HCT116 (cell line): ENCODE measurements around the gene FCHO1. TPM values are rescaled to one million over a fixed set of nuclear protein-coding genes. Genes with fewer than 3 reads are reported as not detected.

ENCODE experiments used
- ATAC-seq: fragments of 200-7000 bp; cut with Tn5 transposase; 2 replicates; pipeline ENCODE4 v1.9.1; 2020; ENCODE audit warnings: mild to moderate bottlenecking, moderate library complexity
- BruUV-seq: library from RNA; stranded (reverse); fragments of 400-500 nt; replicated peaks from 2 replicates; lab custom pipeline; 2021; lab: Mats Ljungman, UMichigan
- CTCF ChIA-PET: fragments of 300-600 bp; sonication (Branson Sonifier 250); formaldehyde crosslinking; loops from one replicate; lab custom pipeline; 2021; ENCODE audit warnings: antibody characterized with exemption; lab: Charles Lee
- POLR2A ChIA-PET: fragments of 300-600, 350-600 bp; sonication (Branson Sonifier 250); formaldehyde crosslinking; loops from one replicate; lab custom pipeline; 2021; ENCODE audit warnings: antibody characterized with exemption; lab: Charles Lee
- RAD21 ChIA-PET, 2 experiments: fragments of 300-600 bp; sonication (Branson Sonifier 250); formaldehyde crosslinking; loops; one replicate each; lab custom pipeline; 2023; ENCODE audit warnings: low total read pairs in 2 of 2; ENCODE audit not compliant: uncharacterized antibody in 2 of 2, unreplicated experiment in 2 of 2, low non-redundant PET in 1 of 2; lab: Charles Lee
- DNase-seq: peaks from one replicate; pipeline ENCODE4 v3.0.0-alpha.2; 2010; ENCODE audit warnings: low read depth, low spot score
- H2AFZ ChIP-seq: fragments of 200-600 bp; shearing (Covaris generic), sonication (generic); 2 replicates; pipeline ENCODE4 v1.6.1; 2017; ENCODE audit warnings: low read depth, mixed run types, mixed read lengths, antibody characterized with exemption, low read length; ENCODE audit not compliant: poor library complexity, severe bottlenecking
- H3K27ac ChIP-seq: 2 replicates; pipeline ENCODE4 v1.5.1; 2012; ENCODE audit warnings: low read depth, low read length
- H3K27me3 ChIP-seq: fragments of 200-600 bp; sonication (generic); 2 replicates; pipeline ENCODE4 v1.6.1; 2016; ENCODE audit warnings: mixed run types, low read length, mixed read lengths; ENCODE audit not compliant: insufficient read depth
- H3K36me3 ChIP-seq, 2 experiments: fragments of 200-500 bp in 1 of 2; fragments of 200-600 bp in 1 of 2; sonication (Bioruptor generic) in 1 of 2; sonication (generic) in 1 of 2; 2 replicates each; pipeline versions ENCODE4 v1.5.1 to v1.6.1; 2014 to 2016; ENCODE audit warnings: low read length in 2 of 2, inconsistent platforms in 1 of 2, mixed read lengths in 1 of 2, mixed run types in 1 of 2; ENCODE audit not compliant: insufficient read depth in 2 of 2, control insufficient read depth in 1 of 2
- H3K4me1 ChIP-seq, 2 experiments: fragments of 200-600 bp in 1 of 2; sonication (generic) in 1 of 2; 2 replicates each; pipeline versions ENCODE4 v1.5.1 to v1.6.1; 2012 to 2017; ENCODE audit warnings: low read length in 2 of 2, inconsistent platforms in 1 of 2, mild to moderate bottlenecking in 1 of 2, mixed read lengths in 1 of 2, mixed run types in 1 of 2, moderate library complexity in 1 of 2; ENCODE audit not compliant: insufficient read depth in 2 of 2, control insufficient read depth in 1 of 2
- H3K4me2 ChIP-seq: fragments of 200-600 bp; sonication (generic); 2 replicates; pipeline ENCODE4 v1.6.1; 2017; ENCODE audit warnings: mixed run types, low read length, mixed read lengths
- H3K4me3 ChIP-seq, 2 experiments: fragments of 200-600 bp in 1 of 2; sonication (generic) in 1 of 2; replicated peaks in 1 of 2; 2 replicates each; pipeline ENCODE4 v1.5.1; 2011 to 2016; ENCODE audit warnings: low read length in 2 of 2, control low read depth in 1 of 2, low read depth in 1 of 2, mild to moderate bottlenecking in 1 of 2, mixed read lengths in 1 of 2, mixed run types in 1 of 2
- H3K79me2 ChIP-seq: fragments of 200-600 bp; sonication (generic); 2 replicates; pipeline ENCODE4 v1.6.1; 2017; ENCODE audit warnings: mild to moderate bottlenecking, mixed run types, low read length, moderate library complexity, mixed read lengths; ENCODE audit not compliant: insufficient read depth
- H3K9ac ChIP-seq: fragments of 200-600 bp; sonication (generic); 2 replicates; pipeline ENCODE4 v1.6.1; 2016; ENCODE audit warnings: low read length, mixed read lengths
- H3K9me2 ChIP-seq: fragments of 200-600 bp; sonication (generic), shearing (Covaris generic); 2 replicates; pipeline ENCODE4 v1.6.1; 2017; ENCODE audit warnings: mixed run types, mild to moderate bottlenecking, moderate library complexity; ENCODE audit not compliant: insufficient read depth
- H3K9me3 ChIP-seq, 2 experiments: fragments of 200-500 bp in 1 of 2; fragments of 200-600 bp in 1 of 2; sonication (Bioruptor generic) in 1 of 2; sonication (generic) in 1 of 2; 2 replicates each; pipeline ENCODE4 v1.6.1; 2014 to 2017; ENCODE audit warnings: low read length in 2 of 2, mixed read lengths in 2 of 2, inconsistent platforms in 1 of 2, low read depth in 1 of 2, mild to moderate bottlenecking in 1 of 2, mixed run types in 1 of 2, moderate library complexity in 1 of 2; ENCODE audit not compliant: control insufficient read depth in 1 of 2, insufficient read depth in 1 of 2
- H4K20me1 ChIP-seq: fragments of 200-600 bp; sonication (generic), shearing (Covaris generic); 2 replicates; pipeline ENCODE4 v1.6.1; 2017; ENCODE audit warnings: mixed run types, mild to moderate bottlenecking, moderate library complexity; ENCODE audit not compliant: insufficient read depth
- CEBPB ChIP-seq: IDR thresholded peaks from 2 replicates; pipeline ENCODE4 v1.6.1; 2012; ENCODE audit warnings: low read depth
- CTCF ChIP-seq, 3 experiments: fragments of 200-600 bp in 1 of 3; sonication (generic) in 1 of 3; IDR thresholded peaks in 2 of 3; conservative IDR thresholded peaks in 1 of 3; 2 replicates each; pipeline ENCODE4 v1.5.1; 2012 to 2017; ENCODE audit warnings: low read depth in 2 of 3, low read length in 2 of 3, antibody characterized with exemption in 1 of 3, borderline replicate concordance in 1 of 3, control low read depth in 1 of 3, mild to moderate bottlenecking in 1 of 3, mixed read lengths in 1 of 3, mixed run types in 1 of 3, moderate library complexity in 1 of 3; ENCODE audit not compliant: insufficient read depth in 1 of 3
- EGR1 ChIP-seq: IDR thresholded peaks from 2 replicates; pipeline ENCODE4 v1.6.1; 2012; ENCODE audit warnings: low read depth
- JUND ChIP-seq: IDR thresholded peaks from 2 replicates; pipeline ENCODE4 v1.6.1; 2012
- POLR2AphosphoS5 ChIP-seq: IDR thresholded peaks from 2 replicates; pipeline ENCODE4 v1.6.1; 2011; ENCODE audit warnings: mild to moderate bottlenecking, low read depth, low read length, moderate library complexity
- RAD21 ChIP-seq: IDR thresholded peaks from 2 replicates; pipeline ENCODE4 v1.6.1; 2012; ENCODE audit warnings: low read depth, mild to moderate bottlenecking
- SIN3A ChIP-seq: IDR thresholded peaks from 2 replicates; pipeline ENCODE4 v1.6.1; 2012; ENCODE audit warnings: low read depth
- SP1 ChIP-seq: IDR thresholded peaks from 2 replicates; pipeline ENCODE4 v1.6.1; 2012; ENCODE audit warnings: low read depth
- SRF ChIP-seq: IDR thresholded peaks from 2 replicates; pipeline ENCODE4 v1.6.1; 2012; ENCODE audit warnings: low read depth
- ZBTB33 ChIP-seq: IDR thresholded peaks from 2 replicates; pipeline ENCODE4 v1.6.1; 2011; ENCODE audit warnings: mild to moderate bottlenecking, low read length, moderate library complexity; ENCODE audit not compliant: insufficient replicate concordance; ENCODE audit errors: extremely low read depth
- ZNF274 ChIP-seq: fragments of 200-500 bp; sonication (Bioruptor generic); IDR thresholded peaks from 2 replicates; pipeline ENCODE4 v1.6.1; 2014; ENCODE audit warnings: mild to moderate bottlenecking, low read depth, low read length, inconsistent platforms
- intact Hi-C: fragments of 100-400 bp; cut with micrococcal nuclease; formaldehyde crosslinking; loops from 2 replicates; pipeline ENCODE4 v1.10.0; 2022
- total RNA-seq: library from RNA; stranded (reverse); gene quantifications from one replicate; pipeline ENCODE4 v1.2.1, GENCODE V29; 2021; ENCODE audit not compliant: unreplicated experiment

The FCHO1 gene
- total RNA-seq, 1 experiment from 2014 or later: 28.1 TPM

- H3K4me3 ChIP-seq: no peak overlapping the region
- RAD21 ChIA-PET: interaction anchor here (0.6 to 1.2 kb wide), 3 partner anchors 9 to 334 kb away, joined by 3 to 4 read pairs (median 3); no protein-coding TSS in a partner anchor
- no peak overlapping the region for H2AFZ ChIP-seq
- H3K27ac ChIP-seq: no peak overlapping the region; the same call in 1 of the 2 replicates
- CTCF ChIA-PET: interaction anchor here (0.5 to 3.5 kb wide), 12 partner anchors 9 to 321 kb away, joined by 3 to 29 read pairs (median 4); partner anchors contain the start of genes B3GNT3 and RPL18A
- no peaks in the 10 kb centered on the region for H3K27me3 ChIP-seq
- ATAC-seq: peak; percentile 16
- POLR2A ChIA-PET: interaction anchor here (0.6 to 1.2 kb wide), 3 partner anchors 9 to 84 kb away, joined by 3 to 4 read pairs (median 3); partner anchors contain the start of gene RPL18A
- peak overlapping the region; percentile 41 for H3K4me2 ChIP-seq
- no peaks in the 10 kb centered on the region for H3K9me2 ChIP-seq
- H3K36me3 ChIP-seq: no peaks in the 10 kb centered on the region
- H3K9ac ChIP-seq: no peak overlapping the region
- peaks cover 21 to 40% of the 10 kb centered on the region in 2 experiments for H3K4me1 ChIP-seq
- no peak for TF ChIP-seq EGR1
- peak; percentile 82 to 93 (median 84) for TF ChIP-seq CTCF (IDR thresholded peaks at IDR 0.05 in 2 of 3, conservative IDR thresholded peaks at IDR 0.05 in 1 of 3; ENCODE audit: borderline replicate concordance in 1 of 3, insufficient read depth in 1 of 3, low read depth in 2 of 3, low read length in 2 of 3)
- no peak for TF ChIP-seq ZBTB33
- no peak for TF ChIP-seq POLR2AphosphoS5
- no peak for TF ChIP-seq SRF
- TF ChIP-seq SIN3A: no peak
- TF ChIP-seq SP1: no peak
- no peak for TF ChIP-seq CEBPB
- no peak for TF ChIP-seq JUND
- TF ChIP-seq RAD21: peak; percentile 87
- no peak for TF ChIP-seq ZNF274
- no TSS peak for BruUV-seq
- no peaks in the 10 kb centered on the region for H3K79me2 ChIP-seq
- no peak for DNase-seq
- no peaks in the 10 kb centered on the region for H3K9me3 ChIP-seq
- intact Hi-C loops: loop anchor here (1.0 to 5.0 kb wide), 5 partner anchors 73 to 322 kb away; partner anchors contain the start of genes CCDC124 and PGLS
- H4K20me1 ChIP-seq: no peaks in the 10 kb centered on the region
Observed at GRCh38 chr19:17775245-17775927, 24.1 kb downstream of the FCHO1 start.
